NCI-H187 treated with DMSO at 0.1 percent for 48 hours (cell line): ENCODE data around the gene SPATA24.
"Not testable (repeated sequence)": the region's sequence is repeated elsewhere in the genome, so short reads cannot be mapped to it uniquely, and the experiment has no call there.

Source experiments
- DNase-seq: peaks from one replicate; lab custom pipeline; 2025; lab: John Stamatoyannopoulos, UW

SPATA24 gene

DNA sequence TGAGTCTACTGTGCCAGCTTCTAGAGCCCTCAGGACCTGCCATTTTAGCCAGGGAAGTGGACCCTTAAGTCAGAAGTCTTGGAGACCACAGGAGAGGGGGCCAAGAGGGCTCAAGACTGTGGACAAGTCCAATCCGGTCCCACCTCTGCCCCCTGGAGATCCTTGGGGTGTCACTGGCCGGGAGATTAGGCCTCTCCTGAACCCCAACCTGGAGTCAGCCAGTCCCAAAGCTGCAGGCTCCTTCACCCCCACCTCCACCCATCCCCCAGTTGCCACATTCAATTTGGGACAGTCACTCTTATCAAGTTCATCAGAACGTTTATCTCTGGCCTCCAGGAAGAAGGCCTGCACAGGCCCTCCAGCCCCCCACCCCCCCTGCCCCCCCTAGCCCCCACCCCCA lies 21.1 kb downstream of the SPATA24 start:
- DNase-seq: no peak

DNA sequence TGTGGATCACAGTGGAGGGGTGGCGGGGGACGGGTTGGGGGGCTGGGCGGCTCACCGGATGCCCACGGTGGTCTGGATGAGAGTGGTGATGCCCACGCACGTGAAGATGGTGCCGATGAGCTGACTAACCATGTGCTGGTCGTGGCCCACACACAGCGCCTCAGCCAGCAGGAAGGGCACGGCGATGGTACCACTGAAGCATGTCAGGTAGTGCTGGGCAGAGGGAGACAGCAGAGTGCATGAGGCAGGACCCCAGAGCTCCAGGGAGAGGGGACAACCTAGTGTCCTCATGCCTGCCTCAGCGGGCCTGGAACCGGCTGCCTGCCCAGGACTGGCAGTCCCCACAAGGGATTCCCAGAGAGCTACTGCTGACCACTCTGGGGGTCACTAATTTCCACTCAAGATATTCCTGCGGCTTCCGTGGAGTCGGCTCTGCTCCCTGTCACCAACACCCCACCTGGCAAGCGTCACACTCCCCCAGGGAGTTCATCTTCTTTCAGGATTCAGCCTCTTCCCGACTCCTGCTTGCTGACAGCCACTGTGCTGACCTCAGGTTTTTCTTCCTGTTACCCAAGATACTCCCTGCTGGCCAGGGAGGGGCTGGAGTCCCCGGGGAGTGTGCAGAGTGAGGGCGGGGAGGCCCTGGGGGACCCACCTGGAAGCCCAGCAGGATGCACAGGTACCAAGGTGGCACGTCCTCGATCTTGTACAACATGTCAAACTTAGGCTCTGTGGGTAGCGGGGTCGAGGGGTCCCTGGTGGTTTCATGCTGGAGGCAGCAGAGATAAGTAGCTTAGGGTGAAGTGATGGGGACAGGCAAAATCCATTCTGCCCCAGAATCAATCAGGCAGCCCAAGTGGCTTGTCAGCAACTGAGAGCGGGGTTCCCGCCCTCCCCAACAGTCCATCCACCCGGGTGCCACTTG lies 21.8 kb downstream of the SPATA24 start:
- no peak for DNase-seq

GRCh38 chr5:139379626-139380449 lies 24.1 kb downstream of the SPATA24 start:
- no peak for DNase-seq

DNA sequence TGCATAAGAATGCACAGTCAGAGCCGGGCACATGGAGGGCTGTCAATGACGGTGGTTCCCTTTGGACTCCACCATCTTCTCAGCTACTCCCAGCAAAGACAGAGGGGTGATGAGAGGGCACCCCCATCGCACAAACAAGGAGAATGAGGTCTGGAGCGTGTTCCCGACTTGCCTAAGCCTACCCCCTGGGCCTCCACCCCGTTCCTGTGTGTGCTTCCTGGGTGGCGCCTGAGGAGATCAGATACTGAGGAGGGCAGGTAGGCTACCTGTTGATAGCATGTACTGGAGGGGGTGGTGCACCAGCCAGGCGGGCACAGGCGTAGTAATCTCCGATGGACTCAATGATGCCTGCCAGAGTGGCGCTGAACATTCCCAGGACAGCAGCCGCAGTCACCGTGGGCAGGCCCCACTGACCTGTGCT lies 24.9 kb downstream of the SPATA24 start:
- no peak for DNase-seq

- no peak for DNase-seq
Measured at GRCh38 chr5:139378101-139378825, 25.6 kb downstream of the SPATA24 start.

- no peak for DNase-seq
Measured at GRCh38 chr5:139377226-139377625, 26.7 kb downstream of the SPATA24 start.

DNA sequence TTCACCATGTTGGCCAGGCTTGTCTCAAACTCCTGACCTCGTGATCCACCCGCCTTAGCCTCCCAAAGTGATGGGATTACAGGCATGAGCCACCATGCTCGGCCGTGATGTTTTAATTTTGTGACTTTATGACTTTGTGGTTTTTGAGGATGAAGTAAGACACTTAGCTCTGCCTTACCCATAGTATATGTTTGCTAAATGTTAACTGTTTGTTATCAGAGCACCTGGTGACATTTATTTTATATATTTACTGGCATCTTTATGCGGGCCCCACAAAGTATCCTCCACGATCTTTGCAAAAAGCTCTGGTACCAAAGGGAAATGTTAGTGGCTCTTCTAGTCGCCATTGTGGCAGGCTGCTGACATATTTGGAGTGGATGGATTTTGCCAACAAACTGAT lies 27.5 kb downstream of the SPATA24 start:
- DNase-seq: no peak

- no peak for DNase-seq
Measured at GRCh38 chr5:139374909-139375308, 29.0 kb downstream of the SPATA24 start.

- DNase-seq: no peak
Measured at GRCh38 chr5:139371482-139372435, 32.1 kb downstream of the SPATA24 start.

DNA sequence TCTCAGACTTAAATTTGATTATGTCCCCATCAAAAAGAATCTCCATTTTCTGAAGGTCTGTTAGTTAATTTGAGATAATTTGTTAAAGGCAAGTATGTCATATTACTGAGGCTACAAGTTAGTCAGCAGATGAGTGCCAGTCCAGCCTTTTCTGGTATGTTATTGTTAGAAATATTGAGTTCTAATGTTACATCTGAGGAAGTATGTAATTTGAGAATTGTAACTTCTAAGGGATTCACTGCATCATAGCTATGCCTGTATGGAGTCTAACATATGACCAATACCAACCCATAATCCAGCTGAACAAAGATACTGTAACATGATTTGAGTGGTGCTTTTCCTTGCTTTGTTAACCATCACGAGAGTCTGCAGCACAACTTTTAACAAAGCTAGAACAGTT lies 34.7 kb downstream of the SPATA24 start:
- DNase-seq: no peak

GRCh38 chr5:139368613-139369012 lies 35.3 kb downstream of the SPATA24 start:
- DNase-seq: no peak

DNA sequence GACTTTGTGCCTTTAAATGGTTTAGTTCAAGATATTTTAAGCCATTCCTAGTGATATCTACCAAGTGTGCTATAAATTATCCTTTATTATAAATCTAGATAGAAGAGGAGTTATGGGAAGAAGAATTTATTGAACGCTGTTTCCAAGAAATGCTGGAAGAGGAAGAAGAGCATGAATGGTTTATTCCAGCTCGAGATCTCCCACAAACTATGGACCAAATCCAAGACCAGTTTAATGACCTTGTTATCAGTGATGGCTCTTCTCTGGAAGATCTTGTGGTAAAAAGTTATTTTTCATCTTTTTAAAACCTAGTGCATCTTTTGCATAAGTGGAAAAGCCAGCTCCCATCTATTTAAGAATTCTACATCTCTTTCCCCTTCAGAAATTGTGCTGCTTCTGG lies 39.4 kb downstream of the SPATA24 start:
- no peak for DNase-seq

DNA sequence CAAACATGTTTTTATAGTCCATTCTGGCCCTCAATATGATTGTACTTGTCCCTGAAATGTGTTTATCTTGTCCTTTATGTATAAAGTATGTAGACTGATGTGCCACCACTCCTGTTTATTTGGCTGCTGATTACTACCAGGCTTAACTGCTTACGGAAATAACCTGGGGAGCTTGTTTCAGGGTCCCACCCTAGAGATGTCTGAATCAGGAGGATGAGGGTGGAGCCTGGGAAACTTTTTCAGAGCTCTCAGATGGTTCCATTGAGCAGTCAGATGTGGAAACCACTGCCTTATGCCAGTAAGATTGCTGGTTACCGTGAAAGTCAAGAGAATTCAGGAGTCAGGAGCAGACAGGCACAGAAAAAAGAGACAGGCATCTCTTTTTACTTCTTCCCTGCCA lies 40.0 kb downstream of the SPATA24 start:
- DNase-seq: no peak

GRCh38 chr5:139361835-139362429 lies 42.0 kb downstream of the SPATA24 start:
- DNase-seq: no peak

DNA sequence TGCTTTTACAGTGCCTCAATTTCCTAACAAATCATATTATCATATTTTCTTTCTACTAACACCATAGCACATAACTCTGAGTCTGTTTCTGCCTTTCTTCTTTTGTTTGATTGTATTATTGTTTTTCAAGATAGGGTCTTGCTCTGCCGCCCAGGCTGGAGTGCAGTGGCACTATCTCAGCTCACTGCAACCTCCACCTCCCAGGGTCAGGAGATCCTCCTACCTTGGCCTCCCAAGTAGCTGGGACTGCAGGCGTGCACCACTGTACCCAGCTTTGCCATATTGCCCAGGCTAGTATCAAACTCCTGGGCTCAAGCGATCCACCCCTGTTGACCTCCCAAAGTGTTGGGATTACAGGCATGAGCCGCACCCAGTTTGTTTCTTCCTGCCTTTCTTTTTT lies 43.5 kb downstream of the SPATA24 start:
- no peak for DNase-seq

GRCh38 chr5:139358064-139358463 lies 45.8 kb downstream of the SPATA24 start:
- no peak for DNase-seq

GRCh38 chr5:139355900-139356299 lies 48.0 kb downstream of the SPATA24 start:
- DNase-seq: not testable (repeated sequence)

DNA sequence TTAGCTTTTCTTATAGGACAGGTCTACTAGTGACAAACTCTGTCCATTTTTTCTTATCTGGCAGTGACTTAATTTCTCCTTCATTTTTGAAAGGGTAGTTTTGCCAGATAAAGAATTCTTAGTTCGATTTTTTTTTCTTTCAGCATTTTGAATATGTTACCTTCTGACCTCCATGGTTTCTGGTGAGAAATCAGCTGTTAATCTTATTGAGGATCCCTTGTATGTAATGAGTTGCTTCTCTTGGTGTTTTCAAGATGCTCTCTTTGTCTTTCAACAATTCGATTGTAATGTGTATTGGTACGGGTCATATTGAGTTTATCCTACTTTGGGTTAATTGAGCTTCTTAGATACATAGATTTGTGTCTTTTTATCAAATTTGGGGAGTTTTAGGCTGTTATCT lies 49.7 kb downstream of the SPATA24 start:
- DNase-seq: no peak

- DNase-seq: not testable (repeated sequence)
Measured at GRCh38 chr5:139347863-139348262, 56.0 kb downstream of the SPATA24 start.
